Measurements from ENCODE around the gene KISS1R.
"Not testable (repeated sequence)": the region's sequence is repeated elsewhere in the genome, so short reads cannot be mapped to it uniquely, and the experiment has no call there.

Gene KISS1R

GRCh38 chr19:955803-956765, 39.0 kb downstream of the KISS1R start:
- DNase-seq, result no peak

GRCh38 chr19:956766-957440, 39.8 kb downstream of the KISS1R start:
- DNase-seq, result no peak

GRCh38 chr19:957578-957977, 40.4 kb downstream of the KISS1R start:
- not testable (repeated sequence) for DNase-seq

- DNase-seq, result peak; percentile 25
Observed at GRCh38 chr19:958967-959855, 42.1 kb downstream of the KISS1R start.

- no peak for DNase-seq
Observed at GRCh38 chr19:960020-960419, 42.9 kb downstream of the KISS1R start.

GRCh38 chr19:960601-960938, 43.4 kb downstream of the KISS1R start:
- no peak for DNase-seq

GRCh38 chr19:961866-962620, 44.9 kb downstream of the KISS1R start:
- no peak for DNase-seq

- no peak for DNase-seq
Observed at GRCh38 chr19:962683-963400, 45.7 kb downstream of the KISS1R start.

GRCh38 chr19:963486-963951, 46.4 kb downstream of the KISS1R start:
- no peak for DNase-seq

- no peak for DNase-seq
Observed at GRCh38 chr19:964116-964520, 47.0 kb downstream of the KISS1R start.

GRCh38 chr19:964761-965694, 47.9 kb downstream of the KISS1R start:
- peak; percentile 63 for DNase-seq

- DNase-seq, result peak; percentile 49
Observed at GRCh38 chr19:966485-967088, 49.5 kb downstream of the KISS1R start.
